ENCODE results near the gene SDR39U1. TPM values are rescaled to one million over a fixed set of nuclear protein-coding genes. Genes with fewer than 3 reads are reported as not detected.

SDR39U1 gene
- total RNA-seq, 4 donors from 2014 or later: 12.8 to 87.5 (median 33.0) TPM

DNA sequence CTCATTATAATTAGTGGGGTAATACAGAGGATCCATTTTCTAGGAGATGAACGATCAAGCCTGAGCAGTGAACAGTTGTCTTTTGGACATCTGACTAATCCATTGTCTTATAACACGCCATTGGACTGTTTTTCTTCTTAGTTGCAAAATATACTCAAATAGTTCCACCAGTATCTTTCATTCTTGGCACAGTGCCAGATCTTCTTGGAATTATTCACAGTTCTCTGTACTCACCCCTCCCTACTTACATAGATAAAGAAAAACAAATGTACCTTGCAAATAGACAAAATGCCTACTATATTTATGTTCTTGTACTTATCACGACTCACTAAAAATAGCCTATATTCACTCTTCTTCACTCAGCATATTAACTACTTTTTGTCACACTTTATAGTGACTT lies 16.9 kb downstream of the SDR39U1 start:
- intact Hi-C loops (cut with DNase I; ENCODE audit: low total_unique reads): no loop called here
- Histone ChIP-seq H3K27me3 (no peaks in the 10 kb centered on the region), H3K36me3 (no peaks in the 10 kb centered on the region), H3K27ac (peak overlapping the region in 1 of 2 donors; percentile 17), H3K4me3 (no peak overlapping the region), H3K4me1 (no peaks in the 10 kb centered on the region), H3K9me3 (no peaks in the 10 kb centered on the region)
- DNase-seq: peak in 1 of 2 donors; percentile 22
- TF ChIP-seq POLR2A (IDR thresholded peaks at IDR 0.05): no peak
- TF ChIP-seq, protein P1, sequence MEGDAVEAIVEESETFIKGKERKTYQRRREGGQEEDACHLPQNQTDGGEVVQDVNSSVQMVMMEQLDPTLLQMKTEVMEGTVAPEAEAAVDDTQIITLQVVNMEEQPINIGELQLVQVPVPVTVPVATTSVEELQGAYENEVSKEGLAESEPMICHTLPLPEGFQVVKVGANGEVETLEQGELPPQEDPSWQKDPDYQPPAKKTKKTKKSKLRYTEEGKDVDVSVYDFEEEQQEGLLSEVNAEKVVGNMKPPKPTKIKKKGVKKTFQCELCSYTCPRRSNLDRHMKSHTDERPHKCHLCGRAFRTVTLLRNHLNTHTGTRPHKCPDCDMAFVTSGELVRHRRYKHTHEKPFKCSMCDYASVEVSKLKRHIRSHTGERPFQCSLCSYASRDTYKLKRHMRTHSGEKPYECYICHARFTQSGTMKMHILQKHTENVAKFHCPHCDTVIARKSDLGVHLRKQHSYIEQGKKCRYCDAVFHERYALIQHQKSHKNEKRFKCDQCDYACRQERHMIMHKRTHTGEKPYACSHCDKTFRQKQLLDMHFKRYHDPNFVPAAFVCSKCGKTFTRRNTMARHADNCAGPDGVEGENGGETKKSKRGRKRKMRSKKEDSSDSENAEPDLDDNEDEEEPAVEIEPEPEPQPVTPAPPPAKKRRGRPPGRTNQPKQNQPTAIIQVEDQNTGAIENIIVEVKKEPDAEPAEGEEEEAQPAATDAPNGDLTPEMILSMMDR (IDR thresholded peaks at IDR 0.05): no peak

DNA sequence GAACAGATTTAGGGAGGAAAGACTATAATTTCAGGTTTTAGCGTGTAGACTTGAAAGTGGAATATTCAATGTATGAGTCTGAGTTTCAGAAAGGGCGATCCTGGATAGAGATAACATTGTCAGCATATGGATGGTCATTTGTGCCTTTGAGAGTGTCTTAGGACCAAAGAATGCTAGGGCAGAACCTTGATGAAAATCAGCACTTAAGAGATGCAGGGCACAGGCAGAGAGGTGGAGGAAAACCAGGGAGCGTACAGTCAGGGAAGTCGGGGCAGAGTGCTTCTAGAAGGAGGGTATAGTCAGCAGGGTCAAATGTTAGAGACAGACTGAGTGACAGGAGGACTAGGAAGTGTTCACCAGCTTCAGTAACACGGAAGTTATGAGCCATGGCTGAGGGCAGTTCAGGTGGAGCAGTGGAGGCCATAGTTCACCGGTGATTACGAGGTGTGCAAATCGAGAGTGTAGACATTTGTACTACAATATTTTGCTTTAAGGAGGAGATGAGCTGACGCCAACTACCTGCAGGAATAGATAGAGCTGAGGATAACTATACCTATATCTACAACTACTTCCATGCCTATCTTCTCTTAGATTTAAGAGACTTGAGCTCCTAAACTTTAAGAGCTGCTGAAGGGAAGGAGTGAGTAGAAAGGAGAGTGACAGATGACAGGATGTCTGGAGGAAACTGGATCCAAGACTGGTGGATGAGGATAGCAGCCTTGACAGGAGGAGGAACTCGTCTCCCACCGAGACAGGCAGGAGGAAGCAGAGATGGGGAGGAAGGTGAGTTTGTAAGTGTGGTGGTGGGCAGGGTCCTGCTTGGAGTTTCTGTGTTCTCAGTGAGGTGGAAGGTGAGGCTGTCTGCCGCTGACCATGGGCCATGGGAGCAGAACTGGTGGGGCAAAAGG lies 19.6 kb downstream of the SDR39U1 start:
- Histone ChIP-seq H3K4me1 (no peaks in the 10 kb centered on the region), H3K9me3 (no peaks in the 10 kb centered on the region), H3K4me3 (no peak overlapping the region), H3K27ac (no peak overlapping the region), H3K36me3 (no peaks in the 10 kb centered on the region), H3K27me3 (no peaks in the 10 kb centered on the region)
- TF ChIP-seq, protein P1 (IDR thresholded peaks at IDR 0.05): no peak
- no peak for TF ChIP-seq POLR2A (IDR thresholded peaks at IDR 0.05)
- intact Hi-C loops (cut with DNase I; ENCODE audit: low total_unique reads): no loop called here
- DNase-seq: no peak

DNA sequence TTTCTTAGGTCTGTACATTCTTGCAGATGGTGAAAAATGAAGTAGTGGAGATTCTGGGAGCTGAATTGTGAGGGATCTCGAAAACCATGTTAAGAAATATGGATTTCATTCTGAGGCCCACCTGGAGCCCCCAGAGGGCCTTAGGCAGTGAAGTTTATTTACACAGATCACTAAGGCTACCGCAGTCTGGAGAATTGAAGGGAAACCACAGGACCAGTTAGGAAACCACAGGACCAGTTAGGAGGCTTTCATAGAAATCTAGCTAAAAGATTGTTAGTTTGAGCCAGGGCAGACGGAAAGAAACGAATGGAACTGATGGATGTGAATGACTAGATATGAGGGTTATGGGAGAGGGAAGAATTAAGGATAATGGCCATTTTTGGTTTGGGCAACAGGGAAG lies 20.3 kb downstream of the SDR39U1 start:
- Histone ChIP-seq H3K36me3 (no peaks in the 10 kb centered on the region), H3K9me3 (no peaks in the 10 kb centered on the region), H3K4me1 (no peaks in the 10 kb centered on the region), H3K27me3 (no peaks in the 10 kb centered on the region), H3K4me3 (no peak overlapping the region), H3K27ac (no peak overlapping the region)
- TF ChIP-seq, protein P1 (IDR thresholded peaks at IDR 0.05): no peak
- no peak for TF ChIP-seq POLR2A (IDR thresholded peaks at IDR 0.05)
- no peak for DNase-seq
- intact Hi-C loops (cut with DNase I; ENCODE audit: low total_unique reads): no loop called here

GRCh38 chr14:24418492-24418873 lies 24.1 kb downstream of the SDR39U1 start:
- no peaks in the 10 kb centered on the region for H3K4me1 ChIP-seq
- no peak for TF ChIP-seq POLR2A (IDR thresholded peaks at IDR 0.05)
- TF ChIP-seq, protein P1 (IDR thresholded peaks at IDR 0.05): no peak
- no peak overlapping the region for H3K27ac ChIP-seq
- intact Hi-C loops (cut with DNase I; ENCODE audit: low total_unique reads): no loop called here
- DNase-seq: no peak
- no peaks in the 10 kb centered on the region for H3K36me3 ChIP-seq
- H3K4me3 ChIP-seq: no peak overlapping the region
- no peaks in the 10 kb centered on the region for H3K27me3 ChIP-seq
- H3K9me3 ChIP-seq: no peaks in the 10 kb centered on the region

GRCh38 chr14:24417832-24418491 lies 24.6 kb downstream of the SDR39U1 start:
- H3K4me1 ChIP-seq: no peaks in the 10 kb centered on the region
- no peaks in the 10 kb centered on the region for H3K36me3 ChIP-seq
- H3K27me3 ChIP-seq: no peaks in the 10 kb centered on the region
- no peak overlapping the region for H3K27ac ChIP-seq
- no peaks in the 10 kb centered on the region for H3K9me3 ChIP-seq
- no peak overlapping the region for H3K4me3 ChIP-seq
- TF ChIP-seq POLR2A (IDR thresholded peaks at IDR 0.05): no peak
- TF ChIP-seq, protein P1 (IDR thresholded peaks at IDR 0.05): no peak
- intact Hi-C loops (cut with DNase I; ENCODE audit: low total_unique reads): no loop called here
- no peak for DNase-seq

All from uterus (tissue), 4 donors.